NCI-H1694 (cell line): ENCODE data around the gene BEX3.

ENCODE experiments used
- DNase-seq: peaks from one replicate; lab custom pipeline; 2025; lab: John Stamatoyannopoulos, UW

The BEX3 gene

DNA sequence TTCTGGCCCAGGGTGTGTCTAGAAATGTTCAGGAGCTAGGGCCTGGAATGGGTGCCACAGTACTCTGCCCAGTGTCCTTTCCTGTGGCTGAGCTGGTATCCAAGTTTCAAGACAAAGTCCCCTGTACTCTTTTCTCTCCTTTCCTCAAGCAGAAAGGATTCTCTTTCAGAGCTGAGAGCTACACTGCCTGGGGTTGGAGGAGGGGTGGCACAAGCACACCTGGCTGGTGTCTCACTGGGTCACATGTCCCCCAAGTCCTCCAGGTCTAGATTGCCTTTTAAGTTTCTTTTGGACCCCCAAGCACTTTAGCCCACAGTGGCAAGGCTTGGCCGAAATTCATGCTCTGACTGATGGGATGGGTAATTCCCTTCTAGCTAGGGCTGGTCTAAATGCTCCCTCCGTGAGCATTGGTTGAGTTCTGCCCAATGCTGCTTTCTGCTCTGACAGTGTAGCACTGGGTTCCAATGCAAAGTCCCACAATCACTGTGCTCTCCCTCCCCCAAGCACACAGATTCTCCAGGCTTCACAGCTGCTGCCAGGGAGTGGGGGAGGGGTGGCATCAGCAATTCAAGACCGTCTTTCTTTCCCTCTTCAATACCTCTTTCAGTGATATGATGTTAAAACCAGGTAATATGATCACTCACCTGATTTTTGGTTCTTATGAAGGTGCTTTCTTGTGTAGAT, 47.8 kb downstream of the BEX3 start:
- DNase-seq: no peak
